Neuron (in vitro differentiated cells): ENCODE data around the gene COL11A1.
"Not testable (repeated sequence)": the region's sequence is repeated elsewhere in the genome, so short reads cannot be mapped to it uniquely, and the experiment has no call there.

Experiments used
- H2AFZ ChIP-seq: one replicate; pipeline ENCODE4 v1.6.1; 2013; ENCODE audit warnings: low read depth, mild to moderate bottlenecking, inconsistent platforms, low read length, moderate library complexity
- H3K27me3 ChIP-seq: one replicate; pipeline ENCODE4 v1.6.1; 2013; ENCODE audit warnings: low read length; ENCODE audit not compliant: insufficient read depth
- H3K36me3 ChIP-seq: one replicate; pipeline ENCODE4 v1.6.1; 2013; ENCODE audit warnings: low read length; ENCODE audit not compliant: insufficient read depth
- H3K4me1 ChIP-seq: one replicate; pipeline ENCODE4 v1.6.1; 2013; ENCODE audit warnings: low read length; ENCODE audit not compliant: insufficient read depth
- H3K4me3 ChIP-seq: 2 replicates; pipeline ENCODE4 v1.5.1; 2013; ENCODE audit warnings: mild to moderate bottlenecking, low read length, moderate library complexity
- H3K9me3 ChIP-seq: one replicate; pipeline ENCODE4 v1.6.1; 2013; ENCODE audit warnings: low read length

The COL11A1 gene

GRCh38 chr1:102837551-102837950 lies 270.8 kb downstream of the COL11A1 start:
- H2AFZ ChIP-seq = no peak overlapping the region
- H3K36me3 ChIP-seq = no peaks in the 10 kb centered on the region
- H3K4me3 ChIP-seq = no peak overlapping the region
- H3K4me1 ChIP-seq = no peaks in the 10 kb centered on the region
- H3K9me3 ChIP-seq = no peaks in the 10 kb centered on the region
- H3K27me3 ChIP-seq = no peaks in the 10 kb centered on the region

GRCh38 chr1:102836991-102837390 lies 271.3 kb downstream of the COL11A1 start:
- Histone ChIP-seq H3K4me3 (no peak overlapping the region), H3K4me1 (no peaks in the 10 kb centered on the region), H3K9me3 (no peaks in the 10 kb centered on the region), H3K27me3 (no peaks in the 10 kb centered on the region), H2AFZ (no peak overlapping the region), H3K36me3 (no peaks in the 10 kb centered on the region)

- no peaks in the 10 kb centered on the region for H3K4me1 ChIP-seq
- H3K36me3 ChIP-seq = no peaks in the 10 kb centered on the region
- H2AFZ ChIP-seq = no peak overlapping the region
- H3K27me3 ChIP-seq = no peaks in the 10 kb centered on the region
- H3K9me3 ChIP-seq = no peaks in the 10 kb centered on the region
- no peak overlapping the region for H3K4me3 ChIP-seq
Measured at GRCh38 chr1:102834688-102835320, 273.5 kb downstream of the COL11A1 start.

- Histone ChIP-seq H2AFZ (no peak overlapping the region), H3K27me3 (no peaks in the 10 kb centered on the region), H3K9me3 (no peaks in the 10 kb centered on the region), H3K4me1 (no peaks in the 10 kb centered on the region), H3K4me3 (no peak overlapping the region), H3K36me3 (no peaks in the 10 kb centered on the region)
Measured at GRCh38 chr1:102833151-102833550, 275.2 kb downstream of the COL11A1 start.

- not testable (repeated sequence) for H3K27me3 ChIP-seq, H3K36me3 ChIP-seq, H3K9me3 ChIP-seq, H3K4me3 ChIP-seq, H3K4me1 ChIP-seq, H2AFZ ChIP-seq
Measured at GRCh38 chr1:102826706-102827105, 281.6 kb downstream of the COL11A1 start.
